ENCODE measurements around the gene MATN4.

MATN4 gene

GRCh38 chr20:45288860-45289259 is 19.2 kb downstream of the MATN4 start:
- DNase-seq = no peak

GRCh38 chr20:45288376-45288775 is 19.7 kb downstream of the MATN4 start:
- no peak for DNase-seq

DNA sequence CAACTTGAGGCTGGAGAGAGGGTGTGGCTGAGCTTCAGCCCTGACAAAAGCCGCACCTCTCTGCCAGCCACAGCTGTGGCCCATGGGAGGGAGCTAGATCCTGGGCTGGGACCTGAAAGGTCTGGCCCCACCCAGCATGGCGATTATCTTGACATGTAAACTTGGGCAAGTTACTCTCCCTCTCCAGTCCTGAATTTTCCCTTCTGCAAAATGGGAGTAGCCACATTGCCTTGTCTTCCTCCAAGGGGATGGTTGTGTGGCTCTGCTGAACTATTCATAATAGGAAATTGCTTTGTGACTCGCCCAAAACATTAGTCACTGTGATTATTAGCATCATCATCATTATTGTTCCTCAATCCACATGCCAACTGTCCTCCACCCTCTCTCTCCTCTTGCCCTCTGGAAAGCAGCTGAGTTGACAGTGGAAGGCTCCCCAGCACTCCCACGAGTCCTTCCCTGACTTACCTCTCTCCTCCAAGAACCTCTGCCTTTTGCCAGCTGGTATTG is 24.5 kb downstream of the MATN4 start:
- no peak for DNase-seq

DNA sequence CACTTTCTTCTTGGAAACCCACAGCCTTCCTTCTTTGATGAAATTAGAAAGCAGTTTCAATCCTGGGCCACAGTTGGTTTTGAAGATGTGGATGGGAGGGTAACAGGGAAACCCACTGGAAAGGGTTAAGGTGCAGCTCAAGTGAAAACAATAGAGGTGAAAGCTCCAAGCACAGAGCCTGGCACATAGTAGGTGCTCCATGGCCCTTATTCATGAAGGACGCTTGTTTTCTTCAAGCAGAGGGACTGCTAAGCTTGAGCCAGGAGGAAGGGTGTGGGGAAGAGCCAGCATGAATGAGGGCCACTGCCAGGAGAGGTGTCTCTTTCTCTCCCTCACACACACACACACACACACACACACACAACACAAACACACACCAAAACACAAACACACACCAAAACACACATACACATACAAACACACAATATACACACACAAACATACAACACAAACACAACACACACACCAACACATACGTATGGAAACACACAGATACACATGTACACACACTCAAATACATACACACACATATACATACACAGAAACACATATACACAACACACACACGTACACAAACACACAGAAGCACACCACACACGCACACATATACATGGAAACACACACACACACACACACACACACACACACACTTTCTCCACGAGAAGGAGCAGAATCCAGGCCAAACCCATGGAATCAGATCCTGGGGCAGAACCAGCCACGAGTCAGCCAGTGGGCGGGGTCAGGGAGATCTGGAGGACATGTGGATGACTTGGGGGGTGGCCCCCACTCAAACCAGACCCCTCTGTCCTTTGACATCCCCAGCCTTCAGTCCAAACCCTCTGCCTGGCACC is 25.2 kb downstream of the MATN4 start:
- DNase-seq = no peak

DNA sequence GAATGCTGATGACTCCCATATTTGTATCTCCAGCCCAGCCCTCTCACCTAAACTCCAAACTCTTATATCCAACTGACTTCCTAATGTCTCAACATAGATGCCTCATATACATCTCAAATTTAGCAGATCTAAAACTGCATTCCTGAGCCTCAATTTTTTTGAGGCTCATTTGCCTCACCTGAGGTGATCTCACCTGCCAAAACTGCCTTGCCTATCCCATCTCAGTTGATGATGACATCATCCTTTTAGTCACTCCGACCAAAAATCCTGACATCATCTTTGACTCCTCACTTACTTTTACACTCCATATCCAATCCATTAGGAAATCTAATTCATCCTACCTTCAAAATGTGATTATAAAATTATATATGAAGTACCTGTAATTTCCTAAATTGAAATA is 28.1 kb downstream of the MATN4 start:
- DNase-seq = no peak

DNA sequence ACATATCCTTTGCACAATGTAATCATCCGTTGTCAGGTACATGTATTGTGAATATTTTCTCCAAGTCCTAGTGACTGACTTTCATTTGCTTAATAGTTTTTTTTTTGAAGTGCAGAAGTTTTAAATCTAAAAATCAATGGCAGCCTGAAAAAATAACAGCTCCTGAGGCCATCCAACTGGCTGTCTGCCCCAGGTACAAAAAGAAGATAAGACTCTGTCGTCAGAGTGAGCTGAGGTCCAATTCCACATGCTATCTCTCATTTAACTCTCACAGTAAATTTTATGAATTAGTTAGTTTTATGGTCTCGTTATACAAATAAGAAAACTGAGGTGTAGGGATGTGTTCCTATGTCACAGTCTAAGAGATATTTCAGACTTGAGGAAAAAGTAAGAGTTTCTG is 32.8 kb downstream of the MATN4 start:
- no peak for DNase-seq

DNA sequence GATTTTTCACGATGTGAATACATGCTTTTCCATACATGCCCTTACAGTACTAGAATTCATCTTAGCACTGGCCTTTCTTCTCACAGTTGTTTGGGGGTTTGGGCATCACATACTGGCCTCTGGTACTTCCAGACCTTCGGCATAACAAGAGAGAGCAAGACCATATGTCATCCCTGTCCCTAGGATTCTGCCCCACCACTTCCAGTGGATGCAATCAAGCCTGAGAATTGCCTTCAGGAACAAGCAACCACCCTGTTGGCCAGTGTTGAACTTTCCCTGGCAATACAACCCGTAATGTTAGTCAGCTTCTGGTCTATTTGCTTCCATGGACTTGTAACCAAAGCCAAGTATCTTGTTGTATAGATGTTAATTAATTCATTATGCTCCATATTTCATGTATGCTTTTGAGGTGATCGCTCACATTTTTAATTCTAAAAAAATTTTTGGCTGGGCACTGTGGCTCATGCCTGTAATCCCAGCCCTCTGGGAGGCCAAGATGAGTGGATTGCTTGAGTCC is 38.3 kb downstream of the MATN4 start:
- DNase-seq = no peak

DNA sequence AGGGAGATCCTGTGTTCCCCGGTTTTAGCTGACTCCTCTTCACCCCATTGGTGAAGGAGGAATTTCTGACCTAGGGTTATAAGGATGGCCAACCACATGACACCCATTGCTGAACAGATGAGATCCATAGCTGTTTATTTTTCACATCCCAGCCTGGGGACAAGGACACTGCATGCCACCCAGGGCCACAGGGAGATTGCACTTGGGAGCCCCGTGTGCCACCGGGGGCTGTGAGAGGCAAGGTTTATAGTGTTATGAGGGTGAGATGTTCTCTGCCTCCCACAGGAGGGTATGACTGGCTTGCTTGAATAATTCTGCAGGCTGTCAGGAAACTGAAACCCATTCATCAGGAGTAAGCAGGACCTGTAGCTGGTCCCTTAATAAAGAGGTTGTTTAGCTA is 39.0 kb downstream of the MATN4 start:
- no peak for DNase-seq

- no peak for DNase-seq
These were observed 39.6 kb downstream of the MATN4 start for GRCh38 chr20:45268531-45268930.

GRCh38 chr20:45266977-45267376 is 41.1 kb downstream of the MATN4 start:
- DNase-seq = no peak

DNA sequence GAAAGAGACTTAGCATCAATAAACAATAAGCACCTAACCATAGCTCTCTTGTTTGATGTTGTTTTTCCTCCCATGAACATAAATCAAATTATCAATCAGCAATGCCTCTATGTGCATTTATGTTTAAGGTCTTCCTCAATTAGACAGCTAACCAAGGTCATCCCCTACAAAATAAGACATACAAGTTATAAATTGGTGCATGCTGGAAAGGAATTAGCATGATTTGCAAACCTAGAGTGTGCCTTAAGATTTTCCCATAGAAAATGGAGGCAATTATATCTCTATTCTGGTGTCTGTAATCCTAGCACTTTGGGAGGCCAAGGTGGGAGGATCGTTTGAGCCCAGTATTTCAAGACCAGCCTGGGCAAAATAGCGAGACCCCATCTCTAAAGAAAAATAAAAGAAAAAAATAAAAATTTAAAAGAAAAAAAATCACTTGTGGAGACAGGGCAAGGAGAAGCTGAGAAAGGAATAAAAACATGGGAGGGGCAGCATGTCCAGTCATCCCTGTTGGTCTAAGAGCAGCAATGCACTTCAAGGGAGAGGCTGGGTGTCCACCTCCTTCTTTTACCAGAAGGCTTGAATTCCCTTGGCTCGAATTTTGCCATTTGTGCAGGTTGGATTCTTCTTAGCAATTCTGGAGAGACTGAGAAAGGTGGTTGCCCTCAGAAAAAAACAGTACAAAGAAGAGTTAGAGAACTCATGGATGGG is 44.4 kb downstream of the MATN4 start:
- no peak for DNase-seq

DNA sequence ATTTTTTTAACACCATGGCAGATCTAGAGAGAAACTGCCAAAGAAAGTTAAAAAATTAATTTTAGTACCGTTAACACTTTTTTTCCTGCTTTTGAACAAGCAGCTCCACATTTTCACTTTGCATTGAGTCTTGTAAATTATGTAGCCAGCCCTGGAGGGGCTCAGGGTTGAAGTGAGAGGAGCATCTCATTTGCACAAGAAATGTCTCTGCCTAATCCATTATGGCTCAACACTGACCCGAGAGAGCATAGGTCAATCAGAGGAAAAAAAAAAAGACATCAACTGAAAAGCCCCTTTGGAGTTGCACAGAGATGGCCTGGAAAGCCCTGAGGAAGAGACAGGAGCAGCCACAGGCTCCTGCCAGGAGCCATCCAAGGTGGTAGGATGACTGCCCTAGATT is 49.4 kb downstream of the MATN4 start:
- no peak for DNase-seq

DNA sequence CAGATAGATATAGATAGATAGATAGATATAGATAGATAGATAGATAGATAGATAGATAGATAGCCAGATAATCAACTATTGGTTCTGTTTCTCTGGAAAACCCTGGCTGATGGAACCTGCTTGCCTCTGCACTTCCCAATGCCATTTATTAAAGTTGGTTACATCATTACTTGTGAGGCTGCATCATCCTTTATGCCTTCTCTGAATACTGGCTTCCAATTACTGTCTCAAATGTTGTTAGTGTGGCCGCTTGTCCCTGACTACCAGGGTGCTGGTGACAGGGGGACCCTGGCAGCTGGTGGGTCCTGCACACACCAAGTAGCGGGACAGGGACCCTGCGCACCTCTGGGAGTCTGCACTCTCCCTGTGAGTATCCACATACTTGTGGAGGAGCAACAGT is 49.8 kb downstream of the MATN4 start:
- no peak for DNase-seq

DNA sequence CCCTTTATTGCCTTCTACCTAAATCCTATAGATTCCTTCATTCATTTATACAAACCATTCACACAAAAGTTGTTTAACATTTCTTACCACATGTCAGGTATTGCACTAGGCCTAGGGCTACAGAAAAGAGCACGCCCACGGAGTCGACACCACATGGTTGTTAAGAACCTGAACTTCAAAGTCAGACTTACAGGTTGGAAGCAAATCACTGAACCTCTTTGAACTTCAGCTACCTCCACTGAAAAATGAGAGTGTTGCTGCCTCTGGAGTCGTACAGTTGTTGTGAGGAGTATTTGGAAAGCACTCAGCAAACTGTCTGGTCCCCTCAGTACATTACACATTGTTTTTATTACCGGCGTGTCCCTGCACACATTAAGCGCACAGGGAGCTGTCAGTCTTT is 50.4 kb downstream of the MATN4 start:
- no peak for DNase-seq

DNA sequence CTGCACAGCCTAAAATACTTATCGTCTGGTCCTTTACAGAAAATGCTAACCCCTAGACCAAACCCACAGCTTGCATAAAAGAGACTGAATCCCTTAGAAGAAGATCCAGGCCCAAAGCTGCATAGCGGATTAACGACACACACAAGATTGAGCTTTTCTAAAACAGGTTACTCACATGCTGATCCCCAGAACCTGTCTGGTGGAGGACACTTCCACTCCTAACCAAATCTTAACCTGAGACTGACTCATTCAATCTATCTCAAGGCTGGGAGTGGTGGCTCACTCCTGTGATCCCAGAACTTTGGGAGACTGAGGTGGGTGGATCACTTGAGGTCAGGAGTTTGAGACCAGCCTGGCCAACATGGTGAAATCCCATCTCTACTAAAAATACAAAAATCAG is 50.9 kb downstream of the MATN4 start:
- no peak for DNase-seq

DNA sequence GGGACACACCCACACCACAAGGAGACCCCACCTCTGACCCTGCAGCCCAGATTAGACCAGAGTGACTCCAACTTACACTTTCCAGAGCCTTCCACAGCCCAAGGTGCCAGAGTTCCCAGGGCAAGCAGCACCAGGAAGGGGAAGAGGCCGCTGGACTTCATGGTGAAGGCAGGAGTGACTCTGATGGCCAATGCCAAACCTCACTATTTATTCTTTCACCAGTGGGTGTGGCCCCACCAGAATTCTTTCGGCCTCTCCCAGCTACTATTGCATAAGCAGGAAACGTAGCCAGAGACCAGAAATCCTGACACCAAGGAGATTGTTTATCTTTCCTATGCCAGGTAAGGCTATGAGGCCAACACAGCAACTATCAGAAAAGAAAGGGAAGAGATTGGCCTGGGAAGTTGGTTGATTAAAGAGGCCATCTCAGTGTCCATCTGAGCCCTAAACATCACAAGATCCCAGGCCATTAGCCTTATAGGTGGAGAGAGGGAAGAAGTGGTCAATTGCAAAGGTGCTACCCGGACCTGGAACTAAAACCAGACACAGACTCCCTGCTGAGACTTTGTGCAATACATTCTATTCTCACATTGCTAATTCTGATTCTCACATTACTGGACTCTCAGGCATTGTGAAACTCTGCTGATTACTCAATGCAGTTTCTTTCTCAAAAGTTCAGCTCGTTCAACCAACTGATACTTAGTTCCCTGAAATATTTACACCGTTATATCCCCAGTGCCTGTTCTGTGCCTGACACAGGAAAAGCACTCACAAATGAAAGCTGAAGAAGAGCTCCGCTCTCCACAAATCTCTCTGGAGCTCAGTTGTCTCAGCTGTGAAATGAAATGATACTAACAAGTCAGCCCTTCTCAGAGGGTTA is 53.5 kb downstream of the MATN4 start, which contains the start of gene SLPI:
Gene SLPI, minus strand, starts transcription at position 182 of the 880 bp plus-strand sequence. Its CDS starts 21 bp downstream, at position 161.
- DNase-seq = no peak

GRCh38 chr20:45253261-45253660 is 54.8 kb downstream of the MATN4 start:
- no peak for DNase-seq

DNA sequence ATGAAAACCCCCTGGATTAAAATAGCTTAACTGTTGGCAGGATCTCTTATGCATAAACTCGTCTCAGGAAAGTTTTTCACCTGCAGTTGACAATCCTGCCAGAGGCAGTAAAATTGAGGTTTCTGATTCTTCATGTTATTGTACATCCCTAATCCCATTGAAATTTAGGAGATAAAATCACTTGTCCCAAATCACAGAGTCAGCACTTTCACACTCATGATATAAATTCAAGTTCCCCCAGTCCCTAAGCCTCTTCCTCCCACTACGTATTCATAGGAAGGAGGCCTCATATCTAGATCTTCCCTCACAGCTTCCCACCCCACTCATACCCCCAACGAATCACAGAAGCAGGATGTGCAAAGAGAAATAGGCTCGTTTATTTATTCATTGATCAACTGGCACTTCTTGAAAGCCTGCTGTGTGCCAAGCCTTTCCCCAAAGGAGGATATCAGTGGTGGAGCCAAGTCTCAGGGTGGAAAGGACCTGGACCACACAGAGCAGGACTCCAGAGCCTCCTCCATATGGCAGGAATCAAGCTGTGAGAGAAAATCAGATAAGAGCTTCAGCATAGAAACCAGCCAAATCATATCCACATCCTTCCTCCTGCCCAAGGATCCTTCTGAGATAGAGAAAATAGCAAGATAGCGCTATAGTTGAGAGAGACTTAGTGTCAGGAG is 56.1 kb downstream of the MATN4 start:
- DNase-seq = no peak

DNA sequence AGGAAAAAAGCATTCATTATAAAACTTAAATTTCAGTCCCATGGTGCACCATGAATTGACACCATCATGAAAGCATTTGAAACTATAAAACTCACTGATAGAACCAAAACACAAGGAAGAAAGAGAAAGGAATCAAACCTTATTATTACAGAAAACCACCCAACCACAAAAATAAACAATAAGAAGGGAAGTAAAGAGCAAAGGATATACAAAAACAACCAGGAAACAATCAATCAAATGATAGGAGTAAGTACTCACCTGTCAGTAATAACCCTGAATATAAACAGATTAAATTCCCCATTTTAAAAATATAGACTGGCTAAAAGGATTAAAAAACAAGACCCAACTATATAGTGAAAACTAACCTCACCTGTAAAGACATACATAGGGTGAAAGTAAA is 59.5 kb downstream of the MATN4 start:
- no peak for DNase-seq

DNA sequence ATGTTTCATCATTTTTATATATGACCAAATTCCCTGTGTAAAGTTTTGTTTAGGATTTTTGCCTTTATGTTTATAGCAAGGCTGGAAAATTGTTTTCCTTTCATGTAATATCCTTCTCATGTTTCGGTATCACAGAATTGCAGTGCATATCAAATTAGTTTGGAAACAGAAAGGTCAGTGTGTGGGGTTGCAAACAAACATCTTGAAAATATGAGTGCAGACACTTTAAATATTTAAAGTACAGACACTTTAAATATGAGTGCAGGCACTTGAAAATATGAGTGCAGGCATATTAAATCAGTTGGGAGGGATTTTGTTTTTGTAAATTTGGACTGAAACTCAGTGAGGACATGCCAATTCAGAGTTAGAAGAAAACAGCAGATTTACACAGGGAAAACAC is 60.2 kb downstream of the MATN4 start:
- DNase-seq = no peak

- DNase-seq = no peak
These were observed 62.0 kb downstream of the MATN4 start for GRCh38 chr20:45246109-45246508.

All from NCI-H1436 treated with DMSO at 0.1 percent for 48 hours (cell line).